OCI-LY3 (cell line): ENCODE data around the gene FOXA1.

Experiments
- H2AFZ ChIP-seq: fragments of 200-600, 300-600 bp; shearing (Covaris generic); 2 replicates; pipeline ENCODE4 v1.6.0; 2014; ENCODE audit warnings: antibody characterized with exemption, low read depth, low read length
- H3K27ac ChIP-seq: fragments of 200-600, 300-600 bp; sonication (generic); 2 replicates; pipeline ENCODE4 v1.5.1; 2014; ENCODE audit warnings: mild to moderate bottlenecking, low read length, moderate library complexity, mixed read lengths
- H3K27me3 ChIP-seq: fragments of 200-600, 300-600 bp; sonication (generic); 2 replicates; pipeline ENCODE4 v1.6.1; 2014; ENCODE audit warnings: low read depth, low read length, mixed read lengths
- H3K36me3 ChIP-seq: fragments of 200-600, 300-600 bp; sonication (generic); replicated peaks from 2 replicates; pipeline ENCODE3; 2014; ENCODE audit warnings: low read depth, low read length, mixed read lengths
- H3K4me1 ChIP-seq: fragments of 300-600, 200-600 bp; sonication (generic); 2 replicates; pipeline ENCODE4 v1.6.1; 2014; ENCODE audit warnings: low read length, mixed read lengths
- H3K4me2 ChIP-seq: fragments of 200-600, 300-600 bp; sonication (generic); 2 replicates; pipeline ENCODE4 v1.6.1; 2014; ENCODE audit warnings: low read length, mixed read lengths
- H3K4me3 ChIP-seq: fragments of 300-600, 200-600 bp; sonication (generic); 2 replicates; pipeline ENCODE4 v1.5.1; 2014; ENCODE audit warnings: antibody characterized with exemption, mild to moderate bottlenecking, low read length, moderate library complexity
- H3K79me2 ChIP-seq: fragments of 300-600, 200-600 bp; shearing (Covaris generic); 2 replicates; pipeline ENCODE4 v1.6.1; 2014; ENCODE audit warnings: mild to moderate bottlenecking, low read length, mixed read lengths
- H3K9ac ChIP-seq: fragments of 300-600, 200-600 bp; shearing (Covaris generic); 2 replicates; pipeline ENCODE4 v1.6.0; 2014; ENCODE audit warnings: mild to moderate bottlenecking, low read length, moderate library complexity
- H3K9me3 ChIP-seq: fragments of 200-600, 300-600 bp; shearing (Covaris generic); 2 replicates; pipeline ENCODE4 v1.6.1; 2014; ENCODE audit warnings: low read length, mixed read lengths; ENCODE audit not compliant: insufficient read depth
- H4K20me1 ChIP-seq: fragments of 200-600, 300-600 bp; sonication (generic); 2 replicates; pipeline ENCODE4 v1.6.1; 2016; ENCODE audit warnings: low read length, mixed read lengths; ENCODE audit not compliant: insufficient read depth
- CTCF ChIP-seq: fragments of 200-600, 300-600 bp; sonication (generic); IDR thresholded peaks from 2 replicates; pipeline ENCODE4 v1.5.1; 2014; ENCODE audit warnings: antibody characterized with exemption, low read length, low read depth
- EZH2phosphoT487 ChIP-seq: fragments of 200-600 bp; shearing (Covaris generic); IDR thresholded peaks from 2 replicates; pipeline ENCODE4 v1.6.1; 2018; ENCODE audit warnings: antibody characterized with exemption, mixed run types, low read depth

Gene FOXA1

GRCh38 chr14:37601865-37602264 is 6.8 kb upstream of the FOXA1 start:
- Histone ChIP-seq H3K27ac (no peak overlapping the region), H3K36me3 (no peaks in the 10 kb centered on the region), H4K20me1 (no peaks in the 10 kb centered on the region), H3K4me3 (no peak overlapping the region), H2AFZ (no peak overlapping the region), H3K4me1 (no peaks in the 10 kb centered on the region), H3K9ac (no peak overlapping the region), H3K27me3 (no peaks in the 10 kb centered on the region), H3K79me2 (no peaks in the 10 kb centered on the region), H3K4me2 (no peak overlapping the region), H3K9me3 (no peaks in the 10 kb centered on the region)
- TF ChIP-seq CTCF: no peak

- H3K4me1 ChIP-seq: no peaks in the 10 kb centered on the region
- H3K79me2 ChIP-seq: no peaks in the 10 kb centered on the region
- H3K27me3 ChIP-seq: no peaks in the 10 kb centered on the region
- H3K27ac ChIP-seq: no peak overlapping the region
- H2AFZ ChIP-seq: no peak overlapping the region
- TF ChIP-seq CTCF (no peak), EZH2phosphoT487 (no peak)
- no peak overlapping the region for H3K4me2 ChIP-seq
- H3K9me3 ChIP-seq: no peaks in the 10 kb centered on the region
- H3K9ac ChIP-seq: no peak overlapping the region
- no peaks in the 10 kb centered on the region for H3K36me3 ChIP-seq
- H3K4me3 ChIP-seq: no peak overlapping the region
- H4K20me1 ChIP-seq: no peaks in the 10 kb centered on the region
Measured at GRCh38 chr14:37600880-37601741, 6.1 kb upstream of the FOXA1 start.

- H3K4me2 ChIP-seq: no peak overlapping the region
- H3K79me2 ChIP-seq: no peaks in the 10 kb centered on the region
- H3K4me1 ChIP-seq: no peaks in the 10 kb centered on the region
- no peak overlapping the region for H2AFZ ChIP-seq
- TF ChIP-seq EZH2phosphoT487: no peak
- TF ChIP-seq CTCF: no peak
- H3K36me3 ChIP-seq: no peaks in the 10 kb centered on the region
- H4K20me1 ChIP-seq: no peaks in the 10 kb centered on the region
- no peaks in the 10 kb centered on the region for H3K9me3 ChIP-seq
- no peaks in the 10 kb centered on the region for H3K27me3 ChIP-seq
- no peak overlapping the region for H3K27ac ChIP-seq
- no peak overlapping the region for H3K9ac ChIP-seq
- no peak overlapping the region for H3K4me3 ChIP-seq
Measured at GRCh38 chr14:37599507-37600368, 4.7 kb upstream of the FOXA1 start.
